ENCODE measurements around the gene INO80D. TPM values are rescaled to one million over a fixed set of nuclear protein-coding genes. Genes with fewer than 3 reads are reported as not detected.

The INO80D gene
- total and polyA plus RNA-seq, 2 of the 8 experiments (the other 6 are each of a cell fraction or from before 2014, with no cell fraction given): 6.2 to 37.4 TPM

DNA sequence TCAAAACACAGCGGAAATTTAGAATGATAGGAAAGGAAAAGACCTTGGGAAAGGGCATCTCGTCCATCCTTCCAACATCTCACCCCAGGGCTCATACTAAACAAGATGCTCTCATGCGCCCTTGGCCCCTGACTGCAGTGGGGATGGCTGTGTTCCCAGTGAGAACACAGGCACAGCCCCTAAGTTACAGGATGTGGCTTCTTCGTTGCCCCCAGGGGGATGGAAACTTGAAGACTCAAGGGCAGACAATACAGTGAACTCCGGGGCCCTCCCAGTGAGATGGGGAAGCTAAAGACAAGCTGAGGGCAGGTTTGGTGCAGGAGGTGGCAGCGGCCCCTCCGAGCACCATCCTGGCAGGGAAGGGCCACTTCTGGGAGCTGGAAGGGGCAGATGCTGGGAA, 139.7 kb downstream of the INO80D start:
- CTCF ChIA-PET (ENCODE audit: partially characterized antibody): interaction anchor here (0.6 to 9.9 kb wide), 9 partner anchors 10 to 171 kb away, joined by 3 to 98 read pairs (median 3); no protein-coding TSS in a partner anchor
- 78% methylated on average over 7 of the region's 7 CpGs; no CpG with 5 or more reads in 1 of the 2 experiments for WGBS, 2 experiments (ENCODE audit: extremely low coverage in 1 of 2, insufficient coverage in 1 of 2, insufficient read length in 1 of 2, insufficient replicate concordance in 2 of 2, low coverage in 1 of 2, low lambda C conversion rate in 2 of 2, missing lambda C conversion rate in 1 of 2)
- no peak for TF ChIP-seq PHF8 (conservative IDR thresholded peaks at IDR 0.05; ENCODE audit: low read depth, low read length)
- no peak for TF ChIP-seq KDM5A (IDR thresholded peaks at IDR 0.05; ENCODE audit: low read length)
- TF ChIP-seq, protein P1, sequence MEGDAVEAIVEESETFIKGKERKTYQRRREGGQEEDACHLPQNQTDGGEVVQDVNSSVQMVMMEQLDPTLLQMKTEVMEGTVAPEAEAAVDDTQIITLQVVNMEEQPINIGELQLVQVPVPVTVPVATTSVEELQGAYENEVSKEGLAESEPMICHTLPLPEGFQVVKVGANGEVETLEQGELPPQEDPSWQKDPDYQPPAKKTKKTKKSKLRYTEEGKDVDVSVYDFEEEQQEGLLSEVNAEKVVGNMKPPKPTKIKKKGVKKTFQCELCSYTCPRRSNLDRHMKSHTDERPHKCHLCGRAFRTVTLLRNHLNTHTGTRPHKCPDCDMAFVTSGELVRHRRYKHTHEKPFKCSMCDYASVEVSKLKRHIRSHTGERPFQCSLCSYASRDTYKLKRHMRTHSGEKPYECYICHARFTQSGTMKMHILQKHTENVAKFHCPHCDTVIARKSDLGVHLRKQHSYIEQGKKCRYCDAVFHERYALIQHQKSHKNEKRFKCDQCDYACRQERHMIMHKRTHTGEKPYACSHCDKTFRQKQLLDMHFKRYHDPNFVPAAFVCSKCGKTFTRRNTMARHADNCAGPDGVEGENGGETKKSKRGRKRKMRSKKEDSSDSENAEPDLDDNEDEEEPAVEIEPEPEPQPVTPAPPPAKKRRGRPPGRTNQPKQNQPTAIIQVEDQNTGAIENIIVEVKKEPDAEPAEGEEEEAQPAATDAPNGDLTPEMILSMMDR (IDR thresholded peaks at IDR 0.05; ENCODE audit: control extremely low read depth in 1 of 3, insufficient read depth in 1 of 3, low read depth in 1 of 3, low read length in 3 of 3): no peak
- TF ChIP-seq POLR2AphosphoS5 (IDR thresholded peaks at IDR 0.05; ENCODE audit: low read depth, low read length): no peak
- no peak for TF ChIP-seq TEAD4 (IDR thresholded peaks at IDR 0.05; ENCODE audit: low read depth, low read length)
- no peak for TF ChIP-seq EZH2 (IDR thresholded peaks at IDR 0.05; ENCODE audit: low read depth, low read length, severe bottlenecking)
- TF ChIP-seq, protein P2, sequence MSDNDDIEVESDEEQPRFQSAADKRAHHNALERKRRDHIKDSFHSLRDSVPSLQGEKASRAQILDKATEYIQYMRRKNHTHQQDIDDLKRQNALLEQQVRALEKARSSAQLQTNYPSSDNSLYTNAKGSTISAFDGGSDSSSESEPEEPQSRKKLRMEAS (IDR thresholded peaks at IDR 0.05): no peak
- no peak for TF ChIP-seq BCL11A (IDR thresholded peaks at IDR 0.05; ENCODE audit: low read depth in 2 of 2, low read length in 2 of 2)
- TF ChIP-seq, protein P3, sequence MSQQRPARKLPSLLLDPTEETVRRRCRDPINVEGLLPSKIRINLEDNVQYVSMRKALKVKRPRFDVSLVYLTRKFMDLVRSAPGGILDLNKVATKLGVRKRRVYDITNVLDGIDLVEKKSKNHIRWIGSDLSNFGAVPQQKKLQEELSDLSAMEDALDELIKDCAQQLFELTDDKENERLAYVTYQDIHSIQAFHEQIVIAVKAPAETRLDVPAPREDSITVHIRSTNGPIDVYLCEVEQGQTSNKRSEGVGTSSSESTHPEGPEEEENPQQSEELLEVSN (IDR thresholded peaks at IDR 0.05): no peak
- no peak for TF ChIP-seq SIN3A (conservative IDR thresholded peaks at IDR 0.05 in 1 of 2, IDR thresholded peaks at IDR 0.05 in 1 of 2; ENCODE audit: low read depth in 1 of 2, low read length in 2 of 2)

More for the DNA sequence above, 139.7 kb downstream of the INO80D start:
- H3K9me3 ChIP-seq (ENCODE audit: insufficient read depth in 2 of 2, low read depth in 1 of 2, low read length in 1 of 2): no peaks in the 10 kb centered on the region
- no peaks in the 10 kb centered on the region for H3K36me3 ChIP-seq (ENCODE audit: control insufficient read depth in 2 of 4, insufficient read depth in 4 of 4, low read length in 3 of 4)
- POLR2A ChIA-PET (ENCODE audit: partially characterized antibody): interaction anchor here (1.5 kb wide), 1 partner anchor 10 kb away, joined by 3 read pairs; no protein-coding TSS in a partner anchor
- H2AK5ac ChIP-seq (ENCODE audit: low read depth, low read length): no peak overlapping the region
- no peak for FAIRE-seq
- H3K4me2 ChIP-seq (ENCODE audit: insufficient read depth in 1 of 2, low read depth in 2 of 2, low read length in 2 of 2): no peak overlapping the region
- peak overlapping the region; percentile 31; the same call in 1 of the 2 replicates for H4K8ac ChIP-seq (ENCODE audit: extremely low read depth, insufficient read depth, low read length)
- H3K4me3 ChIP-seq (ENCODE audit: extremely low read depth in 1 of 4, insufficient read depth in 2 of 4, low read depth in 3 of 4, low read length in 4 of 4): no peak overlapping the region
- no peak overlapping the region for H3K27ac ChIP-seq (ENCODE audit: low read depth, low read length)
- H3K18ac ChIP-seq (ENCODE audit: extremely low read depth, low read length): no peak overlapping the region
- H3K56ac ChIP-seq (replicated peaks; ENCODE audit: insufficient read length, low read depth, low read length): no peak overlapping the region
- H2BK15ac ChIP-seq (ENCODE audit: low read length): no peak overlapping the region
- DNase-seq (ENCODE audit: low read depth in 1 of 2, low spot score in 2 of 2): no peak
- H3K14ac ChIP-seq (ENCODE audit: insufficient read length): no peak overlapping the region
- no peak overlapping the region for H3K23ac ChIP-seq (ENCODE audit: insufficient read length)
- no peak overlapping the region for H2BK20ac ChIP-seq (ENCODE audit: low read length)
- H3K4ac ChIP-seq (replicated peaks; ENCODE audit: insufficient read length, low read depth, low read length): no peak overlapping the region
- no peak overlapping the region for H4K5ac ChIP-seq (ENCODE audit: insufficient read length, low read depth, low read length)
- no peaks in the 10 kb centered on the region for H3K79me2 ChIP-seq (ENCODE audit: control insufficient read depth in 1 of 2, insufficient read depth in 2 of 2, low read length in 2 of 2)
- no peaks in the 10 kb centered on the region for H4K20me1 ChIP-seq (replicated peaks in 1 of 2; ENCODE audit: control insufficient read depth in 1 of 2, insufficient read depth in 2 of 2, low read length in 2 of 2)
- no peak overlapping the region for H2BK120ac ChIP-seq (replicated peaks; ENCODE audit: low read depth, low read length)
- no peak overlapping the region for H2BK12ac ChIP-seq (ENCODE audit: low read depth, low read length)
- H3K23me2 ChIP-seq (ENCODE audit: low read depth, low read length): no peaks in the 10 kb centered on the region
- no peak overlapping the region for H3K9ac ChIP-seq (replicated peaks in 1 of 4; ENCODE audit: extremely low read depth in 1 of 4, low read depth in 3 of 4, low read length in 3 of 4)
- H4K91ac ChIP-seq (replicated peaks; ENCODE audit: insufficient read length, low read length): no peak overlapping the region
- H3K79me1 ChIP-seq (ENCODE audit: low read depth, low read length): no peaks in the 10 kb centered on the region
- H2AFZ ChIP-seq (ENCODE audit: low read length): no peak overlapping the region
- no peaks in the 10 kb centered on the region for H3K27me3 ChIP-seq (replicated peaks in 1 of 4; ENCODE audit: control insufficient read depth in 3 of 4, extremely low read depth in 1 of 4, insufficient read depth in 3 of 4, low read length in 3 of 4)
- H2BK5ac ChIP-seq (ENCODE audit: low read depth, low read length): no peak overlapping the region
- peaks cover 0 to 3% (median 0%) of the 10 kb centered on the region in 4 experiments; a peak in 1 of 7 replicates for H3K4me1 ChIP-seq (replicated peaks in 1 of 4; ENCODE audit: control insufficient read depth in 3 of 4, insufficient read depth in 4 of 4, low read length in 3 of 4)

Measured in H1 (cell line).